RCC 7860 (cell line): ENCODE measurements around the gene WNT5A.

Experiments
- DNase-seq: peaks from one replicate; pipeline ENCODE4 v3.0.0-alpha.2; 2015; ENCODE audit warnings: low spot score
- FAIRE-seq: peaks from 2 replicates; lab custom pipeline; 2012; peaks lifted over from hg19 to GRCh38; lab: Jason Lieb, UNC

The WNT5A gene

GRCh38 chr3:55486857-55487380 is at the start of gene WNT5A:
WNT5A (minus strand) TSS chr3:55487306; CDS start chr3:55486985, 321 bp downstream.
- FAIRE-seq (no peak), DNase-seq (peak; percentile 26)

DNA sequence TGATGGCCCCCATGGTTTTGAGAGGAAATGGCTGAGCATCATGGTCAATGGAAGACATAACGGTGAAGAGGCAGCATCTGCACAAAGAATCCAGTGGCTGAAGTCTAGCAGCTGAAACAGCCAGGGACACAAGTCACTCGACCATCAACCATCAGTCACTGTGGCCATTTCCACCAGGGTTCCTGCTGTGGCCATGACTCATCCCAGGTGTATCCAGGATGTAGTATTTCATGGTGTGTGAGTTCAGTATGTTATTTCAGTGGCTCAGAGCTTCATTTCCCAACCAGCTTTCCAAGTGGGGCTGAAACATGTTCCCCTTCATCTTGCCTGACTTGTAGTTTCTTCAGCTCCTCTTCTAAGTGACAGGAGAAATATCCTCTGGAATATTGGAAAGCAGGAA is 47.8 kb upstream of the WNT5A start:
- FAIRE-seq, result no peak
- DNase-seq, result peak; percentile 56

GRCh38 chr3:55532806-55533205 is 45.7 kb upstream of the WNT5A start:
- FAIRE-seq, result no peak
- no peak for DNase-seq

DNA sequence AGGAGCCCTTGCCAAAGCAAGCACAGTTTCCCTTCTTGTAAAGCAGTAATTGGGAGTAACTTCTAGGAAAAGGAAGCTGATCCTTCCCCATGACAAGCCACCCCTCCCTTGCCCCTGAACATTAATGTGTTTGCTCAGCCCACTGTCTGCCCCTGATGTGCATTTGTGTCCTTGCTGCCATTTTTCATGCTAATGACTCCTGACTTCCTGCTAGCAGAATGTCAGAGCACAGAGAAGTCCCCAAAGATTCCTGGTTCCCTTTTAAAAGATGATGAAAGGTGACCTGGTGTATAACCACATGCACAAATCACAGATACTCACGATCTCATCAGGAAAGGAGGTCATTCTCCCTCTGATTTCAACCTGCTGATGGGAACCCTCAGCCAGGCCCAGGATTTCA is 44.2 kb upstream of the WNT5A start:
- FAIRE-seq (no peak), DNase-seq (no peak)

GRCh38 chr3:55527361-55527760 is 40.3 kb upstream of the WNT5A start:
- no peak for DNase-seq
- no peak for FAIRE-seq

DNA sequence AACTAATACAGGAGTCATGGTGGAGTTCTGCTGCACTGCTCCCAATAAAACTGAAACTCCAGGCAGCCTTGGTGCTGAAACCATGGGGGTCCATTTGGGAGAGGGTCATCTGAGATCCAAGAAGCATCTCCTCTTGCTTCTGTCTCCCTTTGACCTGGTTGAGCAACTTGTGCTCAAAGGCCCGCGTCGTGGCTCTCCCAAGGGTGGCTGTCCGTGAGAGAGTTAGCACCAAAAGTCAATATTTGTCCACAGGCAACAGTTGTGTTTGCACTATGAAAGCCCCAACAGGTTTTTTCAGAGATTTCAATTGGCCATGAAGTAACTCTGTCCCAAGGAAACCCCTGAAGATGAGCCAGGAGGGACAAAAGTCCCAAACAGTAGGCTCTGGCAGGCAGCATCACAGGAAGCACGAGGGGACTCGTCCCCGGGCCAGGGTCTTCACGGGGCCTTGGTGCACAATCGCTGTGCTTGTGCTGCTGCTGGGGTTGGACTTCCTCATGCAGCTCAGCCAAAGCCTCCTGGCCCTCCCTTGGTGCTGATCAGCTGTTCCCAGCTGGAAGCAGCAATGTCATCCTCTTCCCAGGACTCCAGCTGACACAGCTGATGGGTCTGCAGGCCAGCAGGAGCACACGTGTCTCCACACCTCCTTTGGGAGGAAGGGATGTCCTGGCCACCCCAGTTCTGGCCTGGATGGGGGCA is 39.4 kb upstream of the WNT5A start:
- no peak for FAIRE-seq
- DNase-seq, result no peak

- no peak for DNase-seq
- no peak for FAIRE-seq
Measured at GRCh38 chr3:55525436-55525835, 38.3 kb upstream of the WNT5A start.

GRCh38 chr3:55524565-55525244 is 37.6 kb upstream of the WNT5A start:
- peak; percentile 61 for DNase-seq
- no peak for FAIRE-seq

DNA sequence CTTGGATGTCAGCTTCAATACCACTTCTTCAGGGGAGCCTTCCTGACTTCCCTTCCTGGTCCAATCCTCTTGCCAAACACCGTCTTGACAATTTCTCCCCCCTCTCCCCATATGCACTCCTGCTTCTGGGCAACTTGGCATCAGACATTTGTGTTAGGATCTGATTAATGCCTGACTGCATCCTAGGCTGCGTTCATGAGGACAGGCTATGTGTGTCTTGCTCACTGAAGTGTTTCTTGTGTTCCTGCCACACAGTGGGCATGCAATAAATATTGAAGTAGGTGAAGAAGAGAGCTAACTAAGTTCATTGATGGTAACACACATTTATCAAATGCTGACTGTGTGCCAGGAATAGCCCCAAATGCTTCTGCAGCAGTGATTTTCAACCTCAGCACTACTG is 36.4 kb upstream of the WNT5A start:
- DNase-seq (peak; percentile 13), FAIRE-seq (no peak)

DNA sequence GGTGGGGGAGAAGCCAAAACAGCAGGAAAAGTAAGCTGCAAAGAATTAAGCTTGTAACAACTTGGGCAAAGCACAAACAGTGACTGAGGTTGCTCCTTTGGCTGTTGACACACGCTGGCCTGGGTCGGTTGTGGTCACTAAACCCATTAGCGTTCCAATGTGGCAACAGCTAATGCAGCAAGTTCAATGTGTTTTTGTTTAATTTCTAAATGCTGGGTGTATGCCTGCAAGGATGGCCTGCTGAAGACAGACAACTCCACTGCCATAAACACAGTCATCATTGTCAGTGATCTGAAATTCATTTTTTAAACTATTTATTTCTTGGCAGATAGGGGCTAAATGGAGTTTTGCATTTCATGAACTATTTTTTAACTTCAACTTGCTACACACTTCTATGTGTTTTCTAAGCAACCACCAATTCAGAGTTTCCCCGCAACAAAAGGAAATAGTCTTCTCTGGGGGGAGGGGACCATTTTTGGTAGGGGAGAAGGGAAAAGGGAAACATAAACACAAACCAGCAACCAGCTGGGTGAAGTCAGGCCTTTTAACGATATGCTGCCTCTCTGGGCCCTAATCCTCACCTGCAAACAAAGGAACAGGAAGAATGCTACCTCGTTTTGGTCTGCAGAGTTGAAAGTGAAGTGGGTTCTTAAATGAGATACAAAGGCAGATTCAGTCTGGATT is 34.8 kb upstream of the WNT5A start:
- DNase-seq, result no peak

GRCh38 chr3:55521064-55521737 is 34.1 kb upstream of the WNT5A start:
- DNase-seq (no peak), FAIRE-seq (no peak)

More for the DNA sequence above, 34.8 kb upstream of the WNT5A start:
- FAIRE-seq, result no peak

GRCh38 chr3:55519019-55519418 is 31.9 kb upstream of the WNT5A start:
- no peak for FAIRE-seq
- no peak for DNase-seq

- DNase-seq, result peak; percentile 22
- FAIRE-seq, result no peak
Measured at GRCh38 chr3:55518451-55518850, 31.3 kb upstream of the WNT5A start.

DNA sequence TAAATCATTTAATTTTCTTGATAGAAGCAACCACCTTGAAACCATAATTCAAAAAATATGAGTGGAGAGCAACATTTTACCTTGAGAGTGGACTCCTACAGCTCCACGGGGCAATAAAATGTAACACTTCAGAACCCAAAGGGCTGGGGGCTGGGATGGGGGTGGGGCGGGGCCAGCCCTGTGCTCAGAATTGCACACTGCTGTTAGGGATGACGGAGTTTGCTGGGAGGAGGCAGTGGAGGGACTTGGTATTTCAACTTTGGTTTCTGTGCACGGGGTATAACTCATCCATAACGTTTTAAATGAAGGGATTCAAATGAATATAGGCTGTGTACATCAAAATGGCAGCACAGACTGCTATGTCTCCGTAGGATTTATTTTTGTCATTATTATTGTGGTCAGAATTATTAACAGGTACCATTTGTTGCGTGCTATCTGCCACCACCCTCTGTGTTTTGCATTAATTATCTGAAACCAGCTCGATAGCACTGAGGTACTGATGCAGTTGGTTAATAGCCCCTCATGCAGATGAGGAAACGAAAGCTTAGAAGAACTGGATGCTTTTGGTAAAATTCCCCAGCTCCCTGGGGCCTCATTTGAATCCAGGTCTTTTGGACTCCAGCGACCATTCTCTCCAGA is 29.4 kb upstream of the WNT5A start:
- DNase-seq (no peak), FAIRE-seq (no peak)

GRCh38 chr3:55515550-55516246 is 28.6 kb upstream of the WNT5A start:
- FAIRE-seq (no peak), DNase-seq (no peak)

GRCh38 chr3:55514962-55515361 is 27.9 kb upstream of the WNT5A start:
- no peak for FAIRE-seq

GRCh38 chr3:55512571-55513343 is 25.7 kb upstream of the WNT5A start:
- no peak for FAIRE-seq
- no peak for DNase-seq

More at GRCh38 chr3:55514962-55515361, 27.9 kb upstream of the WNT5A start:
- DNase-seq, result no peak

DNA sequence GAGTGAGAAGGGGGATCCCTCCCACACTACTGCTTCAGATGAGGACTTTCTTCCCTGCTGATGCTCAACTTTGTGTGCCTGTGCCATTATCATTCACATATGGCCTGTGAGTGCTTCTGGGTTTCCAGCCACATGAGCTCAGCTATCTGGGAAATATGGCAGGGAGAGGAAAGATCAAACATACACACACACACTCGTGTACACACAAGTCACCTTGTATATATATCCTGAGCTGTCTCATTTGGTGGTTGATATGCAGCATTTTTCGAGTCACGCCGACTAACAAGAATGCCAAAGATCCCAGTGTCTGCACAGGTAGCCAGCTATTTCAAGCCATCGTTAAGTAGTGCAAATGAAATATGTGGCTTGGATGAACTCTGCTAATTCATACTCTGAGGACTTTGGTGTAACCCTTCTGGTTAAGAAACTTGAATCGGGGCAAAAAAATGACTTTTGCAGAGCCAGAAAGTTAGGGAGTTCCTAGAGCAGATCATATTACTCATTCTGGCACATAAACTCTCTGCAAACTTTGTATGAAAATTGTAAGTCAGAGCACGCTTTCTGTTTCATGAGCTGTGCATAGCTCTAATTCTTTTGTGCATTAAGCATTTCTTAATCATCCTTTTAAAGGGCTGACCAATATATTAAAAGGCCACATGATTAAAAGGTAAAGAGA is 24.9 kb upstream of the WNT5A start:
- FAIRE-seq, result no peak
- no peak for DNase-seq

GRCh38 chr3:55508335-55508734 is 21.2 kb upstream of the WNT5A start:
- FAIRE-seq (no peak), DNase-seq (no peak)
